GM13977 (cell line): ENCODE measurements around the gene SOX5.

Experiments used
- DNase-seq: peaks from one replicate; pipeline ENCODE4 v3.0.0; 2012; ENCODE audit warnings: low spot score
- CTCF ChIP-seq: IDR thresholded peaks from 2 replicates; pipeline ENCODE4 v1.5.1; 2012; ENCODE audit warnings: mild to moderate bottlenecking, control low read depth; ENCODE audit not compliant: insufficient read depth; ENCODE audit errors: extremely low read depth, missing control alignments
- in situ Hi-C: fragments of 300-500 bp; cut with MboI; formaldehyde crosslinking; loops from one replicate; pipeline ENCODE4 v1.12.0; 2022; ENCODE audit warnings: low sequenced_read_pairs, low pct_unique_long_range_greater_than_20kb, mixed read lengths, inconsistent platforms; ENCODE audit not compliant: unreplicated experiment

The SOX5 gene

GRCh38 chr12:23927907-23928306 lies 21.6 kb downstream of the SOX5 start:
- in situ Hi-C loops = no loop called here
- DNase-seq = no peak
- TF ChIP-seq CTCF = no peak

GRCh38 chr12:23921099-23921856 lies 28.2 kb downstream of the SOX5 start:
- no peak for TF ChIP-seq CTCF
- in situ Hi-C loops = no loop called here
- DNase-seq = no peak

GRCh38 chr12:23911574-23911973 lies 37.9 kb downstream of the SOX5 start:
- DNase-seq = no peak
- in situ Hi-C loops = no loop called here
- TF ChIP-seq CTCF = no peak

- no peak for DNase-seq
- in situ Hi-C loops = no loop called here
- TF ChIP-seq CTCF = no peak
Observed at GRCh38 chr12:23909551-23909950, 39.9 kb downstream of the SOX5 start.

- in situ Hi-C loops = no loop called here
- TF ChIP-seq CTCF = no peak
- DNase-seq = no peak
Observed at GRCh38 chr12:23906329-23906728, 43.1 kb downstream of the SOX5 start.

GRCh38 chr12:23899434-23899833 lies 50.0 kb downstream of the SOX5 start:
- in situ Hi-C loops = no loop called here
- DNase-seq = no peak
- TF ChIP-seq CTCF = no peak

- in situ Hi-C loops = no loop called here
- DNase-seq = no peak
- TF ChIP-seq CTCF = no peak
Observed at GRCh38 chr12:23898121-23898520, 51.3 kb downstream of the SOX5 start.
